ENCODE measurements around the gene UBN1.

The UBN1 gene

GRCh38 chr16:4909825-4910224, 62.5 kb downstream of the UBN1 start:
- no peak for TF ChIP-seq ZNF274 (IDR thresholded peaks at IDR 0.05; ENCODE audit: low read depth, low read length)
- H3K4me3 ChIP-seq (ENCODE audit: low read length) = no peak overlapping the region

GRCh38 chr16:4910828-4911227, 63.5 kb downstream of the UBN1 start:
- no peak overlapping the region for H3K4me3 ChIP-seq (ENCODE audit: low read length)
- TF ChIP-seq ZNF274 (IDR thresholded peaks at IDR 0.05; ENCODE audit: low read depth, low read length) = no peak

GRCh38 chr16:4911970-4912386, 64.7 kb downstream of the UBN1 start:
- TF ChIP-seq ZNF274 (IDR thresholded peaks at IDR 0.05; ENCODE audit: low read depth, low read length) = no peak
- no peak overlapping the region for H3K4me3 ChIP-seq (ENCODE audit: low read length)

GRCh38 chr16:4913130-4913773, 66.0 kb downstream of the UBN1 start:
- H3K4me3 ChIP-seq (ENCODE audit: low read length) = no peak overlapping the region
- no peak for TF ChIP-seq ZNF274 (IDR thresholded peaks at IDR 0.05; ENCODE audit: low read depth, low read length)

GRCh38 chr16:4913774-4914525, 66.7 kb downstream of the UBN1 start:
- TF ChIP-seq ZNF274 (IDR thresholded peaks at IDR 0.05; ENCODE audit: low read depth, low read length) = no peak
- H3K4me3 ChIP-seq (ENCODE audit: low read length) = no peak overlapping the region

GRCh38 chr16:4914528-4915225, 67.4 kb downstream of the UBN1 start:
- H3K4me3 ChIP-seq (ENCODE audit: low read length) = no peak overlapping the region
- TF ChIP-seq ZNF274 (IDR thresholded peaks at IDR 0.05; ENCODE audit: low read depth, low read length) = no peak

- H3K4me3 ChIP-seq (ENCODE audit: low read length) = no peak overlapping the region
- no peak for TF ChIP-seq ZNF274 (IDR thresholded peaks at IDR 0.05; ENCODE audit: low read depth, low read length)
Observed at GRCh38 chr16:4915226-4915761, 68.0 kb downstream of the UBN1 start.

GRCh38 chr16:4917117-4917516, 69.8 kb downstream of the UBN1 start:
- no peak overlapping the region for H3K4me3 ChIP-seq (ENCODE audit: low read length)
- no peak for TF ChIP-seq ZNF274 (IDR thresholded peaks at IDR 0.05; ENCODE audit: low read depth, low read length)

GRCh38 chr16:4918781-4919251, 71.5 kb downstream of the UBN1 start:
- no peak overlapping the region for H3K4me3 ChIP-seq (ENCODE audit: low read length)
- TF ChIP-seq ZNF274 (IDR thresholded peaks at IDR 0.05; ENCODE audit: low read depth, low read length) = no peak

GRCh38 chr16:4920826-4921225, 73.5 kb downstream of the UBN1 start:
- no peak overlapping the region for H3K4me3 ChIP-seq (ENCODE audit: low read length)
- TF ChIP-seq ZNF274 (IDR thresholded peaks at IDR 0.05; ENCODE audit: low read depth, low read length) = no peak

GRCh38 chr16:4922721-4923342, 75.6 kb downstream of the UBN1 start:
- no peak for TF ChIP-seq ZNF274 (IDR thresholded peaks at IDR 0.05; ENCODE audit: low read depth, low read length)
- no peak overlapping the region for H3K4me3 ChIP-seq (ENCODE audit: low read length)

- TF ChIP-seq ZNF274 (IDR thresholded peaks at IDR 0.05; ENCODE audit: low read depth, low read length) = no peak
- H3K4me3 ChIP-seq (ENCODE audit: low read length) = no peak overlapping the region
Observed at GRCh38 chr16:4923853-4924252, 76.6 kb downstream of the UBN1 start.

- H3K4me3 ChIP-seq (ENCODE audit: low read length) = no peak overlapping the region
- no peak for TF ChIP-seq ZNF274 (IDR thresholded peaks at IDR 0.05; ENCODE audit: low read depth, low read length)
Observed at GRCh38 chr16:4924593-4925292, 77.5 kb downstream of the UBN1 start.

- H3K4me3 ChIP-seq (ENCODE audit: low read length) = no peak overlapping the region
- TF ChIP-seq ZNF274 (IDR thresholded peaks at IDR 0.05; ENCODE audit: low read depth, low read length) = no peak
Observed at GRCh38 chr16:4925293-4925607, 78.0 kb downstream of the UBN1 start.
